Limb (tissue), 2 donors: ENCODE results near the gene PLCD4.

ENCODE experiments used
- DNase-seq, 2 donors: peaks; one replicate each; pipeline ENCODE4 v3.0.0-alpha.2; 2016; ENCODE audit errors: extremely low spot score in 2 of 2

PLCD4 gene

DNA sequence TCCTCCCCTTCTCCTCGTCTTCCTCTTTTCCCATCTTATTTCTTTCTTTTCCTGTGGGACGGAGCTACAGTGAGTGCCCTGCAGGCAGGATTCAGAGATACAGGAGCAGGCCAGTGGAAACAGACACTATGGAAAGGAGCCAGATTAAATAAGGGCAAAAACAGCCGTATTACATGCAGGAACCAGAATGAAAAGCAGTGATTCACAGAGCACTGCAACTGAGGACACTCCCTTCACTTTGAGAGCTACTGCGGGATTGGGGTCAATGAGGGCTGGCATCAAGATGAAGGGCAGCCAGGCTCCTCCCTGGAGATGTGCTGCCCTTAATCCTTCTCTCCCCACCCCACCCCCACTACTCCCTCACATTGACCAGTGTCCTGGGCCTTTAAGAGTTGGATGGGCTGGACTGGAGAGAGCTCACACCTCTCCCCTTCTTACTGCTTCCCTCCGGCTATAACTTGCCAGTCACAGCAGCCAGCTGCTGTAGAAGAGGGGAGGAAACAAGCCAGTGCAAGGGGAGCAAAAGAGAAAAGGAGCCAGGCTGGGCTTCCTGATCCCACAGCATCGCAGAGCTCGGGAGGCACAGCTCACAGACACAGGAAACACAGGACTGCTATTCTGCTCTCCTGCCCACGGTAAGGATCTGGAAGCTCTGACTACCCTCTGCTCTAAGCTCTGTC lies at the start of gene PLCD4:
TSS of gene PLCD4 (plus strand) at position 464 of the 680 bp plus-strand sequence. CDS start 7,841 bp downstream, outside the sequence.
- peak; percentile 53 to 55 for DNase-seq

DNA sequence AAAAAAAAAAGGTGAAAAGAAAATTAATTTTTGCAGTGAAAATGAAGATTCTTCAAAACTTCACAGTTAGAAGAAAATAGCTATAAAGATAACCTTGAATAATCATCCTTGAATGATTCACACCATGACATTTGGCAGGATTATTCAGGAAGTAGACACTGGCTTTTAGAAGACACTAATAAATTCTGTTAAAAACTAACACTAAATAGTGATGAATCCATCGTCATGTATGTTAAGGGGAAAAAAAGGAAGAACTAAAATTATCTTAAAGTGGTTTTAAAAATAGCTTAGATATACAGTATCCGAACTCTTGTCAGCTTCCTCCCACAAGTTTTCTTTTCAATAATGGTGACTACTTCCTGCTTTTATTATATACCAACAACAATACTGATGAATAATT lies 49.8 kb upstream of the PLCD4 start:
- DNase-seq = no peak

DNA sequence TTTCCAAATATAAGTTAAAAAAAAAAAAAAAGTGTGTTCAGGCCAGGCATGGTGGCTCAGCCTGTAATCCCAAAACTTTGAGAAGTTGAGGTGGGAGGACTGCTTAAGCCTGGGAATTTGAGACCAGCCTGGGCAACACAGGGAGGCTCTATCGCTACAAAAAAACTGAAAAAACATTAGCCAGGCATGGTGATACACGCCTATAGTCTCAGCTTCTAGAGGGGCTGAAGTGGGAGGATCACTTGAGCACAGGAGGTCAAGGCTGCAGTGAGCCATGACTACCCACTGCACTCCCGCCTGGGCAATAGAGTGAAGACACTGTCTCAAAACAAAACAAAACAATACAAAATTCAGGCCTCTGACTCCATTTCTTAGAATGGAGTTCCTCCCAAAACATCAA lies 48.7 kb upstream of the PLCD4 start:
- no peak for DNase-seq

DNA sequence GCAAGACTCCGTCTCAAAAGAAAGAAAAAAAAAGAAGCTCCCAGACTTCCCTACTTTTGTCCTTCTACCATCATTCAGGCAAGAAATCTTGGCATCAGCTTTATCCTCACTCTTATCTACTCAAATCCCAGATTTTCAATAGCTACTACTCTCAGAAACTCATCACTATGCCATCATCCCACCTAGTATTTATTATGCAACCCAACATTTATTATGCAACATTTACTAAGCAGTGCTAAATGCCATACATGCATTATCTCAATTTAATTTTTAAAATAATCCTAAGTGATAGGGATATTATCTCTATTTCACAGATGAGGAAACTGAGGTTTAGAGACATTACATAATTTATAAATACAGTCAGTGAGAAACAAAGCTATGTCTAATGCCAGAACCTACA lies 43.6 kb upstream of the PLCD4 start:
- DNase-seq = no peak

DNA sequence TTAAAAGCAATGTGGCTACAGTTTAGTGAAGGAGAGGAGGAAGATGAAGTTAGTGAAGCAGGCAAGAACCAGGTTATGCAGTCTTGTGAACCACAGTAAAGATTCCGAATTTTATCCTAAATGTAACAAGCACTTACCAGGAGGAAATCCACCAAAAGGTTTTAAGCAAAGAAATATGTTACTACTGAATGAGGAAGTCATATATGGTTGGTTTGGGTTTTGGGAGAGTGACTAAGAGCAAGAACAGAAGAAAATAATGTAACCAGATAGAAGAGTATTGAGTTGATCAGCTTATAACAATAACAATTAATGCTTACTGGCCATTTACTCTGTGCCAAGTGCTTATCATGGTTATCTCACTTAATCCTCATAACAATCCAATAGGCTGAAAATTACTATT lies 41.4 kb upstream of the PLCD4 start:
- no peak for DNase-seq

DNA sequence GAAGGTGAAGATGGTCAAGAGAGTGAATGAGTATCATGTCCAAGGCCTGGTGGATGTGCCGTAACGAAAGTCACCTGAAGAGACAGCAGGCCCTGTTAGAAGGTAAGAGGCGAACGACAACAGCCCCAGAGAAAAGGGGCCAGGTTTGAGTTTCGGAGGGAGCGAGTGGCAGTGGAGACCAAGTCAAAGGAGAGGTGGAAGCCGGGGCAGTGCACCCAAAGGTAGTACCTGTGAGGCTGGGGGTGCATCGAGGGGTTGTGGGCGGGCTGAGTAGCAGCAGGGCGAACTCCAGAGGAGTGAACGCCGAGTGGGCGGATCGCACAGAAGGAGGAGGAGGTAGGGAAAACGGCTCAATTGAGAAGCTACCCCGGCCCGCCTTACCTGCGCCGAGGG lies 39.9 kb upstream of the PLCD4 start:
- no peak for DNase-seq

DNA sequence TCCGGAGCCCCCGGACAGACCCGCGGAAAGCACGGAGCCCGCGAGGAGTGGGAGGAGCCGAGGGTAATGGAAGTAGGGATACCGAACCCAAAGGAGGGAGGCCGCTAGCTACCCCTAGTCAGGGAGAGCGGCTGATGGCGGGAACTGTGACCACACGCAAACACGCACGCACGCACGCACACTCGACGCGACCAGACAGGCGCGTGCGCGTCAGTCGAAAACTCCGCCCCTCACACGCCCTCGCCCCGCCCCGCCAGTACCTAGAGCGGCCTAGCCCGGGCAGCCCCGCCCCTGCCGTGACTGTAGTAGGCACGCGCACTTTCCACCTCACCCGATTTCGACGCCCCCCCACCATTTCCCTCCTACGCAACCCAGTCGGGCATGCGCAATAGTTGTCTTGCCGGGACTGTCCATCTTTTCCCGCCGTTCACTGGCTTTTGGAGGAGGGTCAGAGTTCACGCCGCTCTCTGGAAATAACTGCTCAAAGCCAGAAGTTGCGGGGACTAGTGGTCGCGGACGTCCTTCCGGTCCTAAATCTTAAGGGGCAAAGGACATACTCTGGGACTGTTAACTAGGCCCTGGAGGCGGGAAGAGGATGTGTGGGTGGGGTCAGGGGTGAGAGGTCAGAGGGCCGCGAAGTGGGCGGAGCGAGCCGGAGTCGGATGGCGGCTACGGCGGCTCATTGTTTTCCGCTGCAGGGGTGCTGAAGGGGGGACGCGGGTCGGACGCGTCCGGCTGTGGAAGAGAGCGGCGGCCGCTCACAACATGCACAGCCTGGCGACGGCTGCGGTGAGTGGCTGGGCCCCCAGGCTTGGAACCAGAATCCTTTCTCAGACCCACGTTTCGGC lies 39.3 kb upstream of the PLCD4 start, which contains the start of the genes CNOT9 and USP37:
TSS of gene CNOT9 (plus strand) at position 650 of the 848 bp plus-strand sequence. CDS start at position 766, 116 bp downstream.
TSS of gene USP37 (minus strand) at position 162 of the 848 bp plus-strand sequence. CDS start 9,698 bp downstream, outside the sequence.
- DNase-seq = peak; percentile 99 to 100

DNA sequence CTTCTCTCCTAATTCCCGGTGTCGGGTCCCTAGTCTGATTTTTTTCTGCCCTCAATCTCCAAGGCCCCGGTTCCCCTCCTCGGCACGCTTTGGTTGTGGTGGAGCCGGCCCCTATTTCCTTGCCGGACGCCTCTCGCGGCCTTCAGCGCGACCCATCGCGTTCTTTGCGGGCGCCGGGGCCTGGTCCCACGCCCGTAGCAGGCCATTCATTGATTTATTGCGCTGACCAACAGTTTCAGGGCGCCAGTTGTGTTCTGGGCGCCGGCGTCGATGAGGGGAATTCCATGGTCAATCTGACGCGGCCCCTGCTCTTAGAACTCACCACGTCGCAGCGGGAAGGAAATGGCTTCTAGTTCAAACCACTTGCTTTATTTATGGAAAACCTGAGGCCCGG lies 38.7 kb upstream of the PLCD4 start:
- DNase-seq = peak in 1 of 2 donors; percentile 13

DNA sequence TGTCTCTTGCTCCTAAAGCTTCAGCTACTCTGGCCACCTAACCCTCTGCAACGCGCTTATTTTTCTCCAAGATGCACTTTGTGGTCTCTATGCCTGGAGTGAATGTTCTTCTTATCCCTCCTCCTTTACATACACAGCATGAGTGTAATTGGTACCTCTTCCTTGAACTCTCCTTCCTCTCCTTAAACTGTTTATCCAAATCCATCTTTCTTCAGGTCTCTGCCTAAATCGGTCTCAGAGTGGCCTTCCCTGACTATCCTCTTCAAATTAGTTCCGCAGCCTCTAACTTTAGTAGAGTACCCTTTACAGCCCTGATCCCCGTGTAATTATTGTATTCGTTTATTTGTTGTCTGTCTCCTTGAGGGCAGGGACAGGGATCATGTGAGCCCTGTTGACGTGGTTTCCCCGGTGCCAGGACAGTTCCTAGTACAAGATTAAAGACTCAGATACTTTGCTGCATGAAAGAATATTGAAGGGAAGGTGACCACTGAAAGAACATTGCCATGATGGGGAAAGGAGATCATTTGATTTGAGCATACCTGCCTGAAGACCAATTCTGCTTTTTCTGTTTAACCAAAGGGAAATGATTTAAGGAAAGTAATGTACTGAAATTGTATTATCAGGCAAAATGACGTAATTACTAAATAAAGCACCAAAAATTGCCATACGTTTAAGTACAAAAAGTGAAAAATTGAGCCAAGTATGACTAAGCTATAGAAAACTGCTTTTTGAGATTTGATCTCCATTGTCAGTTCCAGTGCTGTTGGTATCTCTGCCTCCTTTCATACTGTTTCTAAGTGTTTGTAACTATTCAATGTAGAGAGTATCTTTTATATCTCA lies 37.8 kb upstream of the PLCD4 start:
- DNase-seq = peak in 1 of 2 donors; percentile 24

DNA sequence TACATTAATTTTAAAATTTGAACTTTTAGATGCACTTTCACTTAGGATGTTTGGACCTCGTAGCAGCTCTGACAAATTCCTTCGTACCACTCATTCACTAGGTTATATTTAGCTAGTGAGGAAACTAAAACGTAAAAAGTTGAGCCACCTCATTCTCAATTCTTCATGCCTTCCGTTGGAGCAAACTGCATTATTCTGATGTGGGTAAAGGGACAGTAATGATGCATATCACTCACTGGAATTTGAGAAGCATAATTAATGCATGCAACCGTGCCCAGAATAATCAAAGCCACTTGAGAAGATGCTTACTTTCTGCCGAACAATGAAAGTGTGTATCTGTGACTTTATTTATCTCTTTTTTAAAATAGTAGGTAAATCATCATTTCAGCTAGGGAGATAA lies 36.8 kb upstream of the PLCD4 start:
- DNase-seq = no peak

DNA sequence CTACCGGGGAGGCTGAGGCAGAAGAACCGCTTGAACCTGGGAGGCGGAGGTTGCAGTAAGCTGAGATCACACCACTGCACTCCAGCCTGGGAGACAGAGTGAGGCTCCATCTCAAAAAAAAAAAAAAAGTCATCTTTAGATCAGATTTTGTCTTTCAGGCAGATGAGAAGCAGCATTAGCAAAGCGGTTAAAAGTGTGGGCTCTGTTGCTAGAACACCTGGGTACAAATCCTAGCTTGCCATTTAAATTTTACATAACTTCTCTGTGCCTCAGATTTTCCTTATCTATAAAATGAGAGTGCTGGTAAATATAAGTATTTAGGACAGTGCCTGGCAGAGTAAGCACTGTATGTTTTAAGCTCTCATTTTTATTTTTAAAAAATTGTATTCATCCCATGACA lies 30.8 kb upstream of the PLCD4 start:
- DNase-seq = no peak

DNA sequence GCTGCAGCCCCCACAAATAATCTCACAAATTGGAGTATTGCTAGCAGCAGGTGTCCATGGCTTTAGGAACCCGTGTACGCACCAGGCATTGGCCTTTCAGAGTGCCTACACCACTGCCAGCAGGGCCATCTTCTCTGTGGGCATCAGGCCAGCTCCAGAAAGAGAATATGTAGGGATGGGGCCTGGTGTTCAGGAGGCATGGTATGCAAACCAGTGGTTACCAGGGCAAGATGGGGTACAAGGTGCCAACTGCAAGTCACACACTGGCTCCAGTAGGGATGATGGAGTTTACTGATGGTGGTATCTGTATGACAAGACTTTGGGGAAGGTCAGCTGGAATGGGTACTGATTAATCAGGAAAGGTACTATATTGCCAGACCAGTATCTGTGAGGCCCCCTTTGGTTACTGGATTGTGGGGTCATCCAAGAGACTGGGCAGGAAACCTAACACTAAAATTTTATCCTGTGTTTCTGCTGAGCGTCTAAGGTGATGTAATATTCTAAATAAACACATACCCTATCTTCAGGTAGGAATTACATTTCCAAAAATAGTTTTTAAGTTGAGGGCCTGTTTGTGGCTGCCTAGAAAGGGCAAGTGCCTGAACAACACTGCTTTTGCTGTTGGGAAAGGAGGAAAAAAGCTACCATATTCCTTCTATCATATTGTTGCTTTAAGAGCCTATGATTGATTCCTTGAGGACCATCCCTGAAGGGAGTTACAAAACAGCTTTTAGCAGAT lies 30.0 kb upstream of the PLCD4 start:
- no peak for DNase-seq

DNA sequence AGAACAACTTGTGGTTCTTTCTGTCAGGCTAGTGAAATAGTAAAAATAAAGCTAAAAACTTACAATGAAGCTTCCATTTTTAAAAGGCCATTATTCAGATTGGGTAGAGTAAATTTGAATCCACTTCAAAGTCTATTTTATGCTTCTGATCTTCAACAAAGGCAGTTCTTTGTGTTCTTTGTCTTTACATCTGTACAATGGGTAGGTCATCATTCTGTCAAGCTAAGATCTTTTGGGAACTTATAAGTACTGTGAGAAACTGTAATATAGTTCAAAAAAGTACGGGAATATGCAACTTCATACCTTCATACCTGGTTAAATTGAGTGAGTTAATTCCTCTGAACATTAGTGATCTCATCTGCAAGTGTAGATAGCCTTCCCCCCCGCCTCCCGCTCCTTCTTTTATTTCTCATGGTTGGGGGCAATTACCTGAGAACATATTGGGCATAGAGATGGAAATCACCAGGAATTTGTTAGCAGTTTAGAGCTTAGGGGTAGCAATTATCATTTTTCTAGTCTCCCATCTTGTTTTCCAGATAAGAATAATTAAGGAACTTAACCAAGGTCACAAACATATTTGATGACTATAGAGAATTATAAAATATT lies 29.3 kb upstream of the PLCD4 start:
- no peak for DNase-seq

DNA sequence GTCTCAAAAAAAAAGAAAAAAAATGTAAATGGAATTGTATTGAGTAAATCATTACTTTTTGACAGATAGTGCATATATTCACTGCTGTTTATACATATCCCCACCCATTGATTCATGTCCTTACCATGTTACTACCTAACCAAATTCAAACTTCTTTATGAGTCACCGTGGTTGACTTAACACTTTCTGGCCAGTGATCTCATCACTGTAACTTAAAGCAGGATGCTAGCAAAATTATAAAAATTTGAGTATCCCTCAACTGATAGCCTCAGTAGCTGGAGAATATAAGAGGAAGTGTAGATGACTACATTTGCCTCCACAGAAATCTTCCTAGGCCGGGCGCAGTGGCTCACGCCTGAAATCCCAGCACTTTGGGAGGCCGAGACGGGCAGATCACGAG lies 25.6 kb upstream of the PLCD4 start:
- DNase-seq = no peak

DNA sequence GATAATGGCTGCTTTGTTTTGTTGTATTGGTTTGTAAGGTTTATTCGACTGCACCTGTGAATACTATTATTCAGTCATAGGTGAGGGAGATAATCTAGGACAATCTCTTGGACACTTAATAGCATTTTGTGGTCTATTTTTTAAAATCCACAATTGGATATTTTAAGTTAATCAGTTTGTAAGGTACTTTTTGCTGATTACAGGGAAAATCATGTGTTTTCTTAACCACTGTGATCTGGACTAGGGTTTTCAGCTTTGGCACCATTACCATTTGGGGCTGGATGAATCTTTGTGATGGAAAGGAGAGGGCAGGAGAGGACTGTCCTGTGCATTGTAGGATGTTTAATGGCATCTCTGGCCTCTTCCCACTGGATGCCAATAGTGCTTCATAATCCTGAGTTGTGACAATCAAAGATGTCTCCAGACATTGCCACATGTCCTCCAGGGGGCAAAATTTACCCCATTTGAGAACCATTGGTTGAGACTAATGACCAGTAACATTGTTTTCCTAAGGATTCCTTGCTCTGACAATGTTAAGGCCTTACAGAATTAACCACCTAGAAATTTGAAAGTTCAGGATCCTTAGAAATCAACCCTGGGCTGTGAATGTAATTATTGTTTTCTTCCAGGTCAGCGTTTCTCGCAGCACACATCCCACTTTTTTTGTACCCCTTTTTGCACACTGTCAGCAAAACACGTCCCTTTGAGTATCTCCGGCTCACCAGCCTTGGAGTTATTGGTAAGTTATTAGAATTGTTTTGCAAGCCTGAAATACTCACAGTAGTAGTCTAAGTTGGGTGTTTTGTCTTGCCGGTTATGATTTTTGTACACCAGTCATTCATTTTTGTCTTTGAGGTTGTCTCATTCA lies 23.5 kb upstream of the PLCD4 start:
- no peak for DNase-seq

DNA sequence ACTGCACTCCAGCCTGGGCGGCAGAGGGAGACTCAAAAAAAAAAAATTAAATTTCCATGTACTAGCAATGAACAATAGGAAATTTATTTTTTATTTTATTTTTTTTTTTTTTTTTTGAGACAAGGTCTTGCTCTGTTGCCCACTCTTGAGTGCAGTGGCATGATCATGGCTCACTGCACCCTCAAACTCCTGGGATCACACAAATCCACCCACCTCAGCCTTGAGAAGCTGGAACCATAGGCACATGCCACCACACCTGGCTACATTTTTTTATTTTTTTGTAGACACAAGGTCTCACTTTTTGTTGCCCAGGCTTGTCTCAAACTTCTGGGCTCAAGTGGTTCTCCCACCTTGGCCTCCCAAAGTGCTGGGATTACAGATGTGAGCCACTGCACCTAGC lies 22.2 kb upstream of the PLCD4 start:
- DNase-seq = no peak

DNA sequence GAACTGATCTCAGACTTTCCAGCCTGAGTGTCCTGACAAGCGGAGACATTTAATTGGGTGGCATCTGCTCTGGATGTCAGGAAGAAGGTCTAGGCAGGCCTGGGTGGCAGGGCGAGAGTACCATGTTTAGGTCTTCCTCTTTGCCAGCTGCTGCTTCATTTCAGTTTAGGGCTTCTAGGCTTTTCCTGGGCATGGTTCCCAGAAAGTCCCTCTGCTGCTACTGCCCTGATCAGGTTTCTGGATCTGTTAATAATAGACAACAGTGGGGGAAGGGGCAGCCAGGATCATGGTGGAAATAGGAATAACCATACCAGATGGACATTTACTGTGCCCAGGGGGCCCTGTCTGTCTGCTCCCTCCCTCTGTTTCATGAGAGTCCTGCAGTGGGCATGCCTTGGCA lies 2.3 kb upstream of the PLCD4 start:
- DNase-seq = peak; percentile 68 to 80

DNA sequence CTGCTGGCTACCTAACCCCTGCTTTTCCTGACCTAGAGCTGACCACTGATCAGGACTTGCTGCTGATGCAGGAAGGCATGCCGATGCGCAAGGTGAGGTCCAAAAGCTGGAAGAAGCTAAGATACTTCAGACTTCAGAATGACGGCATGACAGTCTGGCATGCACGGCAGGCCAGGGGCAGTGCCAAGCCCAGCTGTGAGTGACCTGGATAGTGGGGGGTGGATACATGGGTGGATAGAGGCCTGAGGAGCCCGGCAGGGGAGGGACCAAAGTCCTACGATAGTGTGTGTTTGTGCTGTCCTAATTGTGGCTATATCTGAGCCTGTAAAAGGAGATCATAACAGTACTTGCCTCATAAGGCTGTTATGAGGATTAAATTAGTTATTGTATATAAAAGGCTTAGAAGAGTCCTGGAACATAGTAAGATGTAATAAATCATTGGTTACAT lies 8.2 kb downstream of the PLCD4 start:
- no peak for DNase-seq

DNA sequence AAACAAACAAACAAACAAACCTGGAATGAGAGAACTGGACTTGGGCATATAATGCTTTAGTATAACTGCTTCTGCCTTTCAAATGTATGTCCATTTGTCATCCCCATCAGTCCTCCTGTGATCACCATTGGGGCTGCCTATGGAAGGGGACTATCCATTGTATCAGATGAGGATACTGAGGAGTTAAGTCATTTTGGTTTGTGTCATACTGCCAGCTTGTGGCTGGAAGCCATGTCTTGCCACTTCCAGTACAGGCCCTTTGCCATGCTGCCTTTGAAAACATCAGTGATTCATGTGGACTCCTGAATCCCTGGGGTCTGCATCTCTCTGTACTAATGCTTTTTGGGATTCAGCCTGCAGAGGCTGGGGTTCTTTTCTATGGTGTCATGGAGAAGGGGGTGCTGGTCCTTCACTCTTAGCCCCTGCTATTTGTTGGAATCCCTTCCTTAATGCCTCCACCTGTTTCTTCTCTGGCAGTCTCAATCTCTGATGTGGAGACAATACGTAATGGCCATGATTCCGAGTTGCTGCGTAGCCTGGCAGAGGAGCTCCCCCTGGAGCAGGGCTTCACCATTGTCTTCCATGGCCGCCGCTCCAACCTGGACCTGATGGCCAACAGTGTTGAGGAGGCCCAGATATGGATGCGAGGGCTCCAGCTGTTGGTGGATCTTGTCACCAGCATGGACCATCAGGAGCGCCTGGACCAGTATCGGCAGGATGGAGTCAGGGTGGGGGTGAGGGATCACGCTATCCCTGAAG lies 10.6 kb downstream of the PLCD4 start:
- DNase-seq = no peak
